HG03439 (cell line): ENCODE results near the gene PMM1.

Source experiments
- ATAC-seq: cut with Tn5 transposase; IDR thresholded peaks from one replicate; pipeline ENCODE4 v1.9.1; 2021; ENCODE audit warnings: mild to moderate bottlenecking, moderate library complexity; ENCODE audit not compliant: unreplicated experiment

PMM1 gene

GRCh38 chr22:41539146-41540005 is 50.3 kb downstream of the PMM1 start:
- no peak for ATAC-seq

- no peak for ATAC-seq
Measured at GRCh38 chr22:41538583-41538982, 51.1 kb downstream of the PMM1 start.

- no peak for ATAC-seq
Measured at GRCh38 chr22:41537203-41537602, 52.4 kb downstream of the PMM1 start.

- ATAC-seq, result no peak
Measured at GRCh38 chr22:41535244-41535643, 54.4 kb downstream of the PMM1 start.

GRCh38 chr22:41534219-41534618 is 55.4 kb downstream of the PMM1 start:
- no peak for ATAC-seq

GRCh38 chr22:41532908-41533825 is 56.5 kb downstream of the PMM1 start:
- ATAC-seq, result no peak

- ATAC-seq, result no peak
Measured at GRCh38 chr22:41531715-41532477, 57.7 kb downstream of the PMM1 start.

- no peak for ATAC-seq
Measured at GRCh38 chr22:41530890-41531714, 58.5 kb downstream of the PMM1 start.

- ATAC-seq, result no peak
Measured at GRCh38 chr22:41528938-41529561, 60.6 kb downstream of the PMM1 start.

GRCh38 chr22:41528132-41528766 is 61.4 kb downstream of the PMM1 start:
- ATAC-seq, result no peak
